Activated CD4-positive, alpha-beta T cell treated with anti-CD3 and anti-CD28 coated beads for 4 hours (primary cell): Measurements from ENCODE around the gene CSE1L.
"Not testable (repeated sequence)": the region's sequence is repeated elsewhere in the genome, so short reads cannot be mapped to it uniquely, and the experiment has no call there.

Experiments
- DNase-seq, 2 donors: peaks; one replicate each; pipeline ENCODE4 v3.0.0-alpha.2; 2020

CSE1L gene

GRCh38 chr20:49074521-49074920 is 28.4 kb downstream of the CSE1L start:
- no peak for DNase-seq

GRCh38 chr20:49078310-49078709 is 32.2 kb downstream of the CSE1L start:
- no peak for DNase-seq

GRCh38 chr20:49082295-49082694 is 36.2 kb downstream of the CSE1L start:
- DNase-seq, result not testable (repeated sequence)

GRCh38 chr20:49091104-49091503 is 45.0 kb downstream of the CSE1L start:
- DNase-seq, result no peak

GRCh38 chr20:49091762-49092161 is 45.6 kb downstream of the CSE1L start:
- no peak for DNase-seq

- no peak for DNase-seq
These were observed 50.2 kb downstream of the CSE1L start for GRCh38 chr20:49096203-49096730.

- no peak for DNase-seq
These were observed 51.0 kb downstream of the CSE1L start for GRCh38 chr20:49097159-49097558.

- no peak for DNase-seq
These were observed 52.0 kb downstream of the CSE1L start for GRCh38 chr20:49098136-49098535.

GRCh38 chr20:49099011-49099410 is 52.9 kb downstream of the CSE1L start:
- DNase-seq, result no peak

- not testable (repeated sequence) for DNase-seq
These were observed 54.2 kb downstream of the CSE1L start for GRCh38 chr20:49100292-49100691.

- no peak for DNase-seq
These were observed 54.9 kb downstream of the CSE1L start for GRCh38 chr20:49100972-49101371.

GRCh38 chr20:49103019-49103418 is 56.9 kb downstream of the CSE1L start:
- no peak for DNase-seq

- no peak for DNase-seq
These were observed 57.7 kb downstream of the CSE1L start for GRCh38 chr20:49103647-49104364.

GRCh38 chr20:49104365-49104648 is 58.2 kb downstream of the CSE1L start:
- no peak for DNase-seq

GRCh38 chr20:49104979-49105547 is 59.0 kb downstream of the CSE1L start:
- DNase-seq, result not testable (repeated sequence)

- DNase-seq, result no peak
These were observed 60.2 kb downstream of the CSE1L start for GRCh38 chr20:49106328-49106727.

- no peak for DNase-seq
These were observed 64.9 kb downstream of the CSE1L start for GRCh38 chr20:49110767-49111694.

GRCh38 chr20:49112596-49113274 is 66.6 kb downstream of the CSE1L start:
- no peak for DNase-seq

- no peak for DNase-seq
These were observed 69.5 kb downstream of the CSE1L start for GRCh38 chr20:49115564-49115963.

GRCh38 chr20:49118307-49118706 is 72.2 kb downstream of the CSE1L start:
- no peak for DNase-seq

- DNase-seq, result no peak
These were observed 73.9 kb downstream of the CSE1L start for GRCh38 chr20:49119988-49120387.

- no peak for DNase-seq
These were observed 76.8 kb downstream of the CSE1L start for GRCh38 chr20:49122920-49123319.

- DNase-seq, result no peak
These were observed 77.9 kb downstream of the CSE1L start for GRCh38 chr20:49123982-49124381.
